DOHH2 (cell line): Measurements from ENCODE around the gene ADGRL3.

ENCODE experiments used
- EZH2phosphoT487 ChIP-seq: fragments of 200-600 bp; sonication (generic); IDR thresholded peaks from 2 replicates; pipeline ENCODE4 v1.6.1; 2017; ENCODE audit warnings: borderline replicate concordance, mild to moderate bottlenecking, antibody characterized with exemption, low read length, moderate library complexity, mixed read lengths
- TF ChIP-seq, protein P1 (sequence below): fragments of 200-600 bp; sonication (generic); IDR thresholded peaks from one replicate; pipeline ENCODE4 v1.5.1; 2014; ENCODE audit warnings: antibody characterized with exemption, mild to moderate bottlenecking, low read depth, low read length; ENCODE audit not compliant: poor library complexity, severe bottlenecking

GRCh38 chr4:61332693-61333092 lies 132.6 kb downstream of the ADGRL3 start:
- TF ChIP-seq, protein P1, sequence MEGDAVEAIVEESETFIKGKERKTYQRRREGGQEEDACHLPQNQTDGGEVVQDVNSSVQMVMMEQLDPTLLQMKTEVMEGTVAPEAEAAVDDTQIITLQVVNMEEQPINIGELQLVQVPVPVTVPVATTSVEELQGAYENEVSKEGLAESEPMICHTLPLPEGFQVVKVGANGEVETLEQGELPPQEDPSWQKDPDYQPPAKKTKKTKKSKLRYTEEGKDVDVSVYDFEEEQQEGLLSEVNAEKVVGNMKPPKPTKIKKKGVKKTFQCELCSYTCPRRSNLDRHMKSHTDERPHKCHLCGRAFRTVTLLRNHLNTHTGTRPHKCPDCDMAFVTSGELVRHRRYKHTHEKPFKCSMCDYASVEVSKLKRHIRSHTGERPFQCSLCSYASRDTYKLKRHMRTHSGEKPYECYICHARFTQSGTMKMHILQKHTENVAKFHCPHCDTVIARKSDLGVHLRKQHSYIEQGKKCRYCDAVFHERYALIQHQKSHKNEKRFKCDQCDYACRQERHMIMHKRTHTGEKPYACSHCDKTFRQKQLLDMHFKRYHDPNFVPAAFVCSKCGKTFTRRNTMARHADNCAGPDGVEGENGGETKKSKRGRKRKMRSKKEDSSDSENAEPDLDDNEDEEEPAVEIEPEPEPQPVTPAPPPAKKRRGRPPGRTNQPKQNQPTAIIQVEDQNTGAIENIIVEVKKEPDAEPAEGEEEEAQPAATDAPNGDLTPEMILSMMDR: no peak
- no peak for TF ChIP-seq EZH2phosphoT487
